HG03045 (cell line): ENCODE data around the gene SPSB1.

ENCODE experiments used
- ATAC-seq: cut with Tn5 transposase; IDR thresholded peaks from one replicate; pipeline ENCODE4 v1.9.1; 2021; ENCODE audit warnings: mild to moderate bottlenecking, moderate library complexity; ENCODE audit not compliant: unreplicated experiment

SPSB1 gene

GRCh38 chr1:9278585-9279153 is 14.0 kb upstream of the SPSB1 start:
- no peak for ATAC-seq

GRCh38 chr1:9279172-9279840 is 13.4 kb upstream of the SPSB1 start:
- no peak for ATAC-seq

GRCh38 chr1:9280015-9280860 is 12.5 kb upstream of the SPSB1 start:
- ATAC-seq = no peak

- no peak for ATAC-seq
These were observed 11.4 kb upstream of the SPSB1 start for GRCh38 chr1:9281071-9281827.

- no peak for ATAC-seq
These were observed 10.6 kb upstream of the SPSB1 start for GRCh38 chr1:9281908-9282695.

- no peak for ATAC-seq
These were observed 10.1 kb upstream of the SPSB1 start for GRCh38 chr1:9282696-9282955.

GRCh38 chr1:9284061-9284460 is 8.6 kb upstream of the SPSB1 start:
- ATAC-seq = no peak

- no peak for ATAC-seq
These were observed 6.1 kb upstream of the SPSB1 start for GRCh38 chr1:9286556-9286955.

GRCh38 chr1:9289090-9289534 is 3.6 kb upstream of the SPSB1 start:
- no peak for ATAC-seq

- ATAC-seq = no peak
These were observed 2.8 kb upstream of the SPSB1 start for GRCh38 chr1:9289711-9290485.

GRCh38 chr1:9291914-9292360 is 757 bp upstream of the SPSB1 start:
- ATAC-seq = no peak

GRCh38 chr1:9293241-9293532 is 493 bp downstream of the SPSB1 start:
- ATAC-seq = no peak

GRCh38 chr1:9293533-9294404 is 1.1 kb downstream of the SPSB1 start:
- peak; percentile 34 for ATAC-seq

GRCh38 chr1:9294405-9294773 is 1.7 kb downstream of the SPSB1 start:
- no peak for ATAC-seq

GRCh38 chr1:9294910-9295636 is 2.4 kb downstream of the SPSB1 start:
- no peak for ATAC-seq

GRCh38 chr1:9295884-9296283 is 3.2 kb downstream of the SPSB1 start:
- ATAC-seq = no peak

GRCh38 chr1:9296850-9297249 is 4.2 kb downstream of the SPSB1 start:
- ATAC-seq = no peak

GRCh38 chr1:9297831-9298230 is 5.1 kb downstream of the SPSB1 start:
- ATAC-seq = no peak

GRCh38 chr1:9298282-9298681 is 5.6 kb downstream of the SPSB1 start:
- no peak for ATAC-seq
